SJCRH30 (cell line): Measurements from ENCODE around the gene FAM185A. TPM values are rescaled to one million over a fixed set of nuclear protein-coding genes. Genes with fewer than 3 reads are reported as not detected.
"Not testable (repeated sequence)": the region's sequence is repeated elsewhere in the genome, so short reads cannot be mapped to it uniquely, and the experiment has no call there.

Source experiments
- DNase-seq, 2 experiments: peaks; one replicate each; pipeline ENCODE4 v3.0.0-alpha.2; 2015 to 2020
- H3K27ac ChIP-seq: fragments of 250-450 bp; sonication (Bioruptor Pico); 2 replicates; pipeline ENCODE4 v1.5.1; 2020; ENCODE audit warnings: mild to moderate bottlenecking, moderate library complexity
- H3K27me3 ChIP-seq: fragments of 250-450 bp; sonication (Bioruptor Pico); 2 replicates; pipeline ENCODE4 v1.5.1; 2020; ENCODE audit warnings: mild to moderate bottlenecking, moderate library complexity
- H3K36me3 ChIP-seq: fragments of 250-450 bp; sonication (Bioruptor Pico); 2 replicates; pipeline ENCODE4 v1.5.1; 2020; ENCODE audit warnings: mild to moderate bottlenecking, moderate library complexity
- H3K4me1 ChIP-seq: fragments of 250-450 bp; sonication (Bioruptor Pico); 2 replicates; pipeline ENCODE4 v1.5.1; 2020; ENCODE audit warnings: mild to moderate bottlenecking, moderate library complexity
- H3K4me3 ChIP-seq: fragments of 250-450 bp; sonication (Bioruptor Pico); 2 replicates; pipeline ENCODE4 v1.5.1; 2020; ENCODE audit warnings: mild to moderate bottlenecking, moderate library complexity
- H3K9me3 ChIP-seq: fragments of 250-450 bp; sonication (Bioruptor Pico); replicated peaks from 2 replicates; pipeline ENCODE4 v1.5.1; 2020; ENCODE audit warnings: mild to moderate bottlenecking, moderate library complexity
- total RNA-seq: library from RNA; depleted of rRNA; stranded (reverse); fragments of >200 nt; shearing (Covaris generic); gene quantifications from 2 replicates; pipeline ENCODE4 v1.2.3, GENCODE V29; 2014

FAM185A gene
- total RNA-seq, 1 experiment from 2014 or later = 9.9 TPM

GRCh38 chr7:102834999-102835398 lies 86.2 kb downstream of the FAM185A start:
- H3K4me3 ChIP-seq = no peak overlapping the region
- DNase-seq = peak in 1 of 2 experiments; percentile 44
- H3K36me3 ChIP-seq = no peaks in the 10 kb centered on the region
- no peaks in the 10 kb centered on the region for H3K27me3 ChIP-seq
- peak overlapping the region; percentile 34; the same call in 1 of the 2 replicates for H3K27ac ChIP-seq
- no peaks in the 10 kb centered on the region for H3K9me3 ChIP-seq
- peaks cover 46% of the 10 kb centered on the region for H3K4me1 ChIP-seq

GRCh38 chr7:102836191-102836919 lies 87.6 kb downstream of the FAM185A start:
- Histone ChIP-seq H3K4me1 (peaks cover 59% of the 10 kb centered on the region), H3K9me3 (no peaks in the 10 kb centered on the region), H3K36me3 (no peaks in the 10 kb centered on the region), H3K27ac (peak overlapping the region; percentile 68), H3K27me3 (no peaks in the 10 kb centered on the region), H3K4me3 (peak overlapping the region; percentile 5)
- DNase-seq = peak; percentile 60 to 85

- H3K9me3 ChIP-seq = no peaks in the 10 kb centered on the region
- no peak for DNase-seq
- H3K27ac ChIP-seq = peak overlapping the region; percentile 68
- H3K4me1 ChIP-seq = peaks cover 66% of the 10 kb centered on the region
- H3K27me3 ChIP-seq = no peaks in the 10 kb centered on the region
- H3K4me3 ChIP-seq = no peak overlapping the region
- no peaks in the 10 kb centered on the region for H3K36me3 ChIP-seq
These were observed 88.2 kb downstream of the FAM185A start for GRCh38 chr7:102836977-102837376.

- peak in 1 of 2 experiments; percentile 38 for DNase-seq
- no peaks in the 10 kb centered on the region for H3K9me3 ChIP-seq
- H3K27ac ChIP-seq = peak overlapping the region; percentile 68
- no peaks in the 10 kb centered on the region for H3K36me3 ChIP-seq
- H3K4me1 ChIP-seq = peaks cover 64% of the 10 kb centered on the region
- H3K27me3 ChIP-seq = no peaks in the 10 kb centered on the region
- H3K4me3 ChIP-seq = no peak overlapping the region
These were observed 89.0 kb downstream of the FAM185A start for GRCh38 chr7:102837802-102838201.

- not testable (repeated sequence) for H3K9me3 ChIP-seq, H3K4me3 ChIP-seq, H3K36me3 ChIP-seq, H3K27ac ChIP-seq, H3K27me3 ChIP-seq
- H3K4me1 ChIP-seq = peaks cover 64% of the 10 kb centered on the region
- peak in 1 of 2 experiments; percentile 31 for DNase-seq
These were observed 89.8 kb downstream of the FAM185A start for GRCh38 chr7:102838572-102839101.

GRCh38 chr7:102840404-102840803 lies 91.6 kb downstream of the FAM185A start:
- H3K4me3 ChIP-seq = no peak overlapping the region
- H3K9me3 ChIP-seq = no peaks in the 10 kb centered on the region
- no peak for DNase-seq
- H3K27ac ChIP-seq = no peak overlapping the region; the same call in 1 of the 2 replicates
- no peaks in the 10 kb centered on the region for H3K36me3 ChIP-seq
- H3K27me3 ChIP-seq = no peaks in the 10 kb centered on the region
- peaks cover 54% of the 10 kb centered on the region for H3K4me1 ChIP-seq

GRCh38 chr7:102841290-102841689 lies 92.5 kb downstream of the FAM185A start:
- Histone ChIP-seq H3K4me1 (peaks cover 47% of the 10 kb centered on the region), H3K27me3 (no peaks in the 10 kb centered on the region), H3K36me3 (no peaks in the 10 kb centered on the region), H3K27ac (peak overlapping the region; percentile 5; the same call in 1 of the 2 replicates), H3K9me3 (no peaks in the 10 kb centered on the region), H3K4me3 (no peak overlapping the region)
- peak; percentile 93 to 98 for DNase-seq

GRCh38 chr7:102842284-102842683 lies 93.5 kb downstream of the FAM185A start:
- Histone ChIP-seq H3K27me3 (no peaks in the 10 kb centered on the region), H3K4me1 (peaks cover 37% of the 10 kb centered on the region), H3K4me3 (no peak overlapping the region), H3K9me3 (no peaks in the 10 kb centered on the region), H3K27ac (no peak overlapping the region), H3K36me3 (no peaks in the 10 kb centered on the region)
- DNase-seq = no peak

GRCh38 chr7:102843850-102844249 lies 95.1 kb downstream of the FAM185A start:
- H3K4me3 ChIP-seq = no peak overlapping the region
- no peaks in the 10 kb centered on the region for H3K9me3 ChIP-seq
- no peaks in the 10 kb centered on the region for H3K27me3 ChIP-seq
- H3K36me3 ChIP-seq = no peaks in the 10 kb centered on the region
- H3K27ac ChIP-seq = no peak overlapping the region
- no peak for DNase-seq
- H3K4me1 ChIP-seq = peaks cover 22% of the 10 kb centered on the region

- Histone ChIP-seq H3K4me1 (peaks cover 16% of the 10 kb centered on the region), H3K9me3 (no peaks in the 10 kb centered on the region), H3K36me3 (no peaks in the 10 kb centered on the region), H3K4me3 (no peak overlapping the region), H3K27me3 (no peaks in the 10 kb centered on the region), H3K27ac (no peak overlapping the region)
- no peak for DNase-seq
These were observed 96.5 kb downstream of the FAM185A start for GRCh38 chr7:102845346-102845745.

- DNase-seq = no peak
- no peaks in the 10 kb centered on the region for H3K36me3 ChIP-seq
- no peak overlapping the region for H3K4me3 ChIP-seq
- no peaks in the 10 kb centered on the region for H3K27me3 ChIP-seq
- H3K27ac ChIP-seq = no peak overlapping the region
- H3K4me1 ChIP-seq = no peaks in the 10 kb centered on the region
- peaks cover 8% of the 10 kb centered on the region for H3K9me3 ChIP-seq
These were observed 100.3 kb downstream of the FAM185A start for GRCh38 chr7:102849079-102849478.

GRCh38 chr7:102849538-102849937 lies 100.7 kb downstream of the FAM185A start:
- Histone ChIP-seq H3K36me3 (no peaks in the 10 kb centered on the region), H3K27ac (no peak overlapping the region), H3K4me1 (no peaks in the 10 kb centered on the region), H3K9me3 (peaks cover 8% of the 10 kb centered on the region), H3K27me3 (no peaks in the 10 kb centered on the region), H3K4me3 (no peak overlapping the region)
- DNase-seq = no peak

GRCh38 chr7:102856036-102856435 lies 107.2 kb downstream of the FAM185A start:
- H3K36me3 ChIP-seq = no peaks in the 10 kb centered on the region
- no peaks in the 10 kb centered on the region for H3K27me3 ChIP-seq
- no peak overlapping the region for H3K27ac ChIP-seq
- H3K9me3 ChIP-seq = peaks cover 8% of the 10 kb centered on the region
- DNase-seq = no peak
- no peak overlapping the region for H3K4me3 ChIP-seq
- H3K4me1 ChIP-seq = peaks cover 18% of the 10 kb centered on the region
